GM19468 (cell line): ENCODE results near the gene TMED6.

Source experiments
- ATAC-seq: cut with Tn5 transposase; IDR thresholded peaks from one replicate; pipeline ENCODE4 v1.9.1; 2021; ENCODE audit warnings: mild to moderate bottlenecking, moderate library complexity, moderate number of reproducible peaks; ENCODE audit not compliant: unreplicated experiment; ENCODE audit errors: extremely low read depth

The TMED6 gene

DNA sequence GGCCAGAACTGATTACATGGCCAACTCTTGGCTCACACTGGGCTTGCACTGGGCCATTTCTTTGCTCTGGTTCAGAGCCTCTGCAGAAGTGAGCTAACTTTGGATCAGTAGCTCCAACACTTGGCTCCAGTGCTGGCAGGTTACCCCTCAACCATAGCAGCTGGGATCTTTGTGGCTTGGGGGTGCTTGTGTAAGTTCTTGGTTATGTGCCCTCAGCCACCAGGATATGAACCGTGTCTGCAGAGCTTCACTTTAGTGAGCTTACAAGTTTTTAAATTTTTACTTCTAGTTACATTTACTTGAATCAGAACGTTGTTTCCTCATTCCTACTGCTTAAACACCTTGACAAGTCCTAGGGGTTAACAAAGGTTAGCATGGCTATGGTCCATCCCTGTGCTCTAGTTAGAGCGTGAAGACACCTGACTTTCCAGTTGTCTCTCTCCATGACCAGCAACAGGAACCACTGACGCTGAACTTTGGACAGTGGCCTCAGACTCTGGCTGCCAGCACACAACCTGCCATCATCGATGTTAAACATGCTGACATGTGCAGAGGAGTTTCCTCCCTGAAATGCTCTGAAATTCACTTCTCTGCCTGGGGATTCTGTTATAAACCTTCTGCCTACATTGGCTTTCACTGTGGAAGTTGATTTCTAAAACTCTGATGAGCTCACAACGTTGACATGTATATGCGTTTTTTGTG lies 25.3 kb downstream of the TMED6 start:
- no peak for ATAC-seq

- ATAC-seq = no peak
These were observed 25.8 kb downstream of the TMED6 start for GRCh38 chr16:69325784-69326171.

- ATAC-seq = no peak
These were observed 26.9 kb downstream of the TMED6 start for GRCh38 chr16:69324585-69325253.

DNA sequence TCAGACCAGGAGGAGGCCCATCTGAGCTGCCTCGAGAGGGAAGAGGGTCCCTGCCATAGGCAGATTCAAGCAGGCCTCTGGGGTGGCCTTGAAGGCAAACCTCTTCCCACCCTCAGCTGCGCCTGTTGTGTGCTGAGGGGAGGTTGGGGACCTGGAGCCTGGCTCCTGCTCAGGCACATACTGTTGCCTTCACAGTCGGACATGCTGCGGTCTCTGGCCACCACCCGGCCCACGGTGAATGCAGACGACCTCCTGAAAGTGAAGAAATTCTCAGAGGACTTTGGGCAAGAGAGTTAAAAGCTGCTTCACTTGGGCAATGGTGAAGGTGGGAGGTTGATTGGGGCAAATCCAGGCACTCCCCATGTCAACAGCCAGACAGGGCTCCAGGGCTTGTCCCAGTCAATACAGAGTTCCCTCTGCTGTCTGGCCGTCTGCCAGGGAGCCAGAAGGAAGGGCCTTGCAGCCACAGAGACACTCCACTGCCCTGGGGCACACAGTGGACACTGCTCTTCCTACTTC lies 27.5 kb downstream of the TMED6 start:
- ATAC-seq = no peak

DNA sequence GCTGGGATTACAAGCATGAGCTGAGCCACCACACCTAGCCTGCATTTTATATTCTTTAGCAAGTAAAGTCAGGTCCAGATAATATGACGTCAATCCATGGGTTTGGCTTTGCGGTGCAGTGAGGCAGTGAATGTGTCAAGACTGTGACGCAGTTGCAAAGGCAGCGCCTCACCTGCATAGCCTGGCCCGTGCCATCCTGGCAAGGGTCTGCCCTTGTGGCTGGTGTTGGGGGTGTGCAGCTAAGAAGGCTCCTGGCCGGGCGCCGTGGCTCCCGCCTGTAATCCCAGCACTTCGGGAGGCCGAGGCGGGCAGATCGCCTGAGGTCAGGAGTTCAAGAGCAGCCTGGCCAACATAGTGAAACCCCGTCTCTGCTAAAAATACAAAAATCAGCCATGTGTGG lies 28.2 kb downstream of the TMED6 start:
- no peak for ATAC-seq

DNA sequence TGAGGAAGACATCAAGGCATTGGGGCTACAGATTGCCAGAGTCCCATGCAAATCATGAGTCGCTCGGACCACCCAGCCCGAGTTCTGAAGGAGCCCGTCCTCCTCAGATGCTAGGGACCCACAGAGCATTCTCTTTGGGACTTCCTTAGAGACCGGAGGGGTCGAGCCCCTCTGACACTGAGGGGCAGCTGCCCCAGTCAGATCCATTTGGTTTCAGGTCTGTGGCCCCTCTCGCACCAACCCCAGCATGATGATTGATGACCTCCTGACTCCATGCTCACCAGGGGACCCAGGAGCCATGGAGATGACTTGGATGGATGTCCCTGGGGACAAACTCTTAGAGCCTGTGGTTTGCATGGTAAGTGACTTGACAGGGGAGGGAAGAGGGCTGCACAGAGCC lies 29.2 kb downstream of the TMED6 start:
- ATAC-seq = no peak

DNA sequence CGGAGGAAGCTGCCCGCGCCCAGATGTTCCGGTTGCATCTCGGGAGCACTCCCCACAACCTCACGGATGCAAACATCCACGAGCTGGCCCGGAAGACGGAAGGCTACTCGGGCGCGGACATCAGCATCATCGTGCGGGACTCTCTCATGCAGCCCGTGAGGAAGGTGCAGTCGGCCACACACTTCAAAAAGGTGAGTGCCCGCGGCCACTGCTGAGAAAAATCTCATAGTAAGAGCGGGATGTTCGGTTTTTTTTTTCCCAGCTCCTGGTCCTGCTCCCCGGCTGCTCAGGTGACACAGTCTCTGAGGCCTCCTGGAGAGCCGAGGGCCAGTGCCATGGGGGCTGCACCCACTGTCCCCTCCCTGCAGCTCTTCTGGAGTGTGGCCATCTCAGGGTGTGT lies 30.5 kb downstream of the TMED6 start:
- no peak for ATAC-seq

DNA sequence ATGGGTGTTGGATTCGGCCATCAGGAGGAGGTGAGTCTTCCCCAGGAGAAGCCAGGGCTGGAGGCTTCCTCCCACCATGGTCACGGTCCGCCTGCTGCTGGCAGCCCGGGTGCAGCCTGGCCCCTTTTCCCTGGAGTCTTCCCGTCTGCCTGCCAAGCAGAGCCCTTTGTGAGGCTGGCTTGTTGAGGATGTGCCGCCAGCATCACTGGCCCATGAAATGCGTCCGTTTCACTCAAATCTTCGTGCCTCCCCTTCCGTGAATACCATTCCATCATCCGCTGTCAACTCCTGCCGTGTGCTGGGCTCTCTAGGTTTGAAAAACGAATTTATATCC lies 30.9 kb downstream of the TMED6 start:
- no peak for ATAC-seq

- ATAC-seq = no peak
These were observed 31.5 kb downstream of the TMED6 start for GRCh38 chr16:69319826-69320739.

- ATAC-seq = no peak
These were observed 32.2 kb downstream of the TMED6 start for GRCh38 chr16:69319381-69319780.

DNA sequence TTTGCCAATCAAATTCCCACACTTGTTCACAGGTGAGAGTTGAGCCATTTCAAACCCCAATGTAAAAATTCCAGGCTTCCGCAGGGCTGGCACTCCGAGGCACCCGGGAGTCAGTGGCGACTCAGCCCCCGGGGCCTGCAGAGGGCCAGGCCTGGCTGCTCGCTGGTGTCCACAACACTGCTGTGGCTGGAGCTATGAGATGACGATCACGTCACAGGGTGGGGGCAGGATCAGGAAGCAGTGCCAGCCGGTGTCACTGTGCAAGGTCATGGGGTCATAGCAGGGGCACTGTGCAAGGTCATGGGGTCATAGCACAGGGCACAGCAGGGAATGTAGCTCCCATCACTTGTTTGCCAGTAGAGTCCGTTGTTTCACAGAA lies 32.7 kb downstream of the TMED6 start:
- no peak for ATAC-seq

DNA sequence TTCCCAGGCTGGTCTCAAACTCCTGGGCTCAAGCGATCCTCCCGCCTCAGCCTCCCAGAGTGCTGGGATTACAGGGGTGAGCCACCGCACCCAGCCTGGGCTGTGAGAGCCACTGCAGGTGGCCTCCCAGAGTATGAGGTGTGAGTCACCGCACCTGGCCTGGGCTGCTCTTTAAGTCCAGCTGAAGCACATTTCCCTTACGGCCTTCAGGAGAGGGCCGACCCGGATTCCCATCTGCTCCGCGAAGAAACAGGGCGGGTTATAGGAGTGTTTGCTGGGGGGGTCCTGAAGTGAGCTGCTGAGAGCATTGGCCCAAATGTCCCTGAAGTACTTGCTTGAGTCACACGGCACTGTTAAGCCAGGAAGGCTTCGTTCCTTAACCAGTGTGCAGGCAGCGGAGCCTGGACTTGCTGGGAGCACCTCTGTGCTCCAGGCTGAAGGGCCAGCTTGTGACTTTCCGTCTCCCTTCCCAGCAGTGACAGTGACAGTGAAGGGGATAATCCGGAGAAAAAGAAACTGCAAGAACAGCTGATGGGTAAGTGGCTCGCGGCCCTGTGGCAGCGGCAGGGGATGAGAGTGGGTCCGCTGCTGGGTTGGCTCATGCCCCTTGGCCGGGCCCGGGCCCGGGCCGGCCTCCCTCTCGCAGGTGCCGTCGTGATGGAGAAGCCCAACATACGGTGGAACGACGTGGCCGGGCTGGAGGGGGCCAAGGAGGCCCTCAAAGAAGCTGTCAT lies 33.2 kb downstream of the TMED6 start:
- no peak for ATAC-seq

GRCh38 chr16:69316595-69317034 lies 35.0 kb downstream of the TMED6 start:
- no peak for ATAC-seq

DNA sequence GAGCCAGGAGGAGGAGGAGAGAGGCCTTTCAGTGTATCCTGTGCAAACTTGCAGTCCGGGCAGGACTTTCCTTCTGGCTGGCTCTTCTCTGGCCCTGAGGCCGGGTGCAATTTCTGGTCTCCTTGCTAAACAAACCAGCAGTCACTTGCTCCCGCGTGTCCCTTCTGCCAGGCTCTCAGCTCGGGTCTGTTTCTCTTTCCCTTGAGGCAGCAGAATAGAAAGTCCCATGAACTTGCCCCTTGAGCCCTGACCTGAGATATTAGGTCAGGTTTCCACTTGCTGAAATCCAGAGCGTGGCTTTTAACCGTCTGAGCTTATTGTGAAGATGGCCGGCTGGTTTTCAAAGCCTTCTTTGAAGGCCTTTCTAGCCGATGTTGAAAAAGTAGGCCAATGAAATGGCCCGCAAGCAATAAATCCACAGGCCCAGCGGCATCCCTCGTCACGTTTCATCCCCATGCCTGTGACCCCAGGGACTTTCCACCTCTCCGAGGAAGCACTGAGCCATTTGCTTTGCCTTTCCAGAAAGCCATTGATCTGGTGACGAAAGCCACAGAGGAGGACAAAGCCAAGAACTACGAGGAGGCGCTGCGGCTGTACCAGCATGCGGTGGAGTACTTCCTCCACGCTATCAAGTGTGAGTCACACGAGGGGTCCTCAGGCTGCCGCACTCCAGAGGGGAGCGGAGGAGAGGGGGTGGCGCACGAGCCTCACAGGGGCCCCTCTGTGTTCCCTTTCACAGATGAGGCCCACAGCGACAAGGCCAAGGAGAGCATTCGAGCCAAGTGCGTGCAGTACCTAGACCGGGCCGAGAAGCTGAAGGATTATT lies 35.9 kb downstream of the TMED6 start:
- ATAC-seq = no peak

DNA sequence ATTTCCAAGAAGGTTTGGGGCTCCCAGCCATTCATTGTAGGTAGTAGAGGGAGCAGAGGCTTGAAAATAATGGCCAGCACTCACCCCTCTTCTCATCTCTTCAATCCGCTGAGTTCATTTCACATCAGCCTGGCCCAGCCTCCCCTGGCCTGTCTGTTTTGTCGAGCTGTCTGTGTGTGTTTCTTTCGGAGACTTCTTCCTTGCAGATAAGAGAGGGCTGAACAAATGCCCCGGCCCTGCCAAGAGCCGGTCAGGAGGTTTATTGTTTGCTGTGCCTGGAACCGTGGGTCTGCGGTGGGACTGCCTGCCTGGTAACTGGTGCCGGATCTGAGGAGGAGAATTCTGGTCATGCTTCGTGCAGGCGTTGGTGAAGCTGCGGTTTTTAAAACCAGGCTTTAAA lies 37.1 kb downstream of the TMED6 start:
- ATAC-seq = no peak

DNA sequence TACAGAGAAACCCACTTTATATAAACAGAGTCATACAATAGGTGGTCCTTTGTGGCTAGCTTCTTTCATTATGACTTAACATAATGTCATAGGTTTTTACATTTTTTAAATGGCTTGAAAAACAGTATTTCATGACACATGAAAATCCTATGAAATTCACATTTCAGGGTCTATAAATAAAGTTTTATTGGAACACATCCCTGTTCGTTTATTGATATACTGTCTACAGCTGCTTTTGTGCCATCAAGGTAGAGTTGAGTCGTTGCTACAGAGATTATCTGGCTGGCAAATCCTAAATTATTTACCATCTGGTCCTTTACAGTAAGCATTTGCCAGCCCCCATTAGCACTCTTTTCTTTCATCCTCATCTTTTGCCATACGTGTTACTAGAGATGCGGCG lies 38.1 kb downstream of the TMED6 start:
- no peak for ATAC-seq

DNA sequence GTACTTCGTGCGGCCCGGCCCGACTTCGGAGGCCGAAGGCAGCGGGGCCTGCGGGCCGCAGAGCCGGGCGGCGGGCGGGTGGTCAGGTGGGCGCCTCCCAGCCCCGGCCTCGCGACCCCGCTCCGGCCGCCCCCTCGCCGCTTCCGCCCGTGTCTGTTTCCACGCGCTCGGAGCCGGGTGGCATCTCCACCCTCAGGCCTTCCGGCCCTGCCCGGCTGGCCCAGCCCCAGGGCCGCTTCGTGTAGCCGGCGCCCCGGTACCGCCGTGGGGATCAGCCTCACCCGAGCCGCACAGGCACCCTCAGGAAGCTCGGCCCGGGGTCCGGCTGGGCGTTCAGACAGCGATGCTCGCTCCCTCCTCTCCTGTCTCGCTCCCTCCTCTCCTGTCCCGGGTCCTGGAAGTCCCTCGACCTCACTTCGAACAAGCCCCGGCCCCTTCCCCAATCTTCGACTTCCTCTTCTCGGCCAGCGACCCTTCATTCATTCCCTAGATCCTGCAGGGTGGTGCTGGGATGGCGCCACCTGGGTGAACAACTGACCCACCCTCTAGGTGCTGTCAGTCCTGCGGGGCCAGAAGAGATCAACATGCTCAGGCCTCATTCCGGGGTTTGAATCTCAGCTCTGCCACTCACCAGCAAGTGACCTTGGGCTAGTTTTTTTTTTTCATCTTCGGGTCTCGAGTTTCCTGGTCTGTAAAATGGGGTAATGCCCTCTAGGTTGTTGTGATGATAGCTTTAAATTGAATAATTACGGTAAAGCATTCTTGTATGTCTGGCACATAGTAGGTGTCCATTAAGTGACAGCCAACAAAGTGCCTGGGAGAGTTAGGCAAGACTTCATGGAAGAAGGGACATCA lies 39.8 kb downstream of the TMED6 start:
- peak; percentile 6 for ATAC-seq

GRCh38 chr16:69310653-69311532 lies 40.7 kb downstream of the TMED6 start, which contains the start of gene VPS4A:
Gene VPS4A (plus strand): TSS chr16:69311350. CDS start chr16:69311512, 162 bp downstream.
- ATAC-seq = peak; percentile 70
